Fibroblast of villous mesenchyme (primary cell): ENCODE data around the gene TEX28. TPM values are rescaled to one million over a fixed set of nuclear protein-coding genes. Genes with fewer than 3 reads are reported as not detected.
"Not testable (repeated sequence)": the region's sequence is repeated elsewhere in the genome, so short reads cannot be mapped to it uniquely, and the experiment has no call there.

Source experiments
- DNase-seq: peaks from one replicate; pipeline ENCODE4 v3.0.0-alpha.2; 2010; ENCODE audit warnings: low read depth
- H3K4me3 ChIP-seq: 2 replicates; pipeline ENCODE4 v1.5.1; 2011; ENCODE audit warnings: low read depth, mild to moderate bottlenecking, low read length
- total RNA-seq: library from RNA; depleted of rRNA; stranded (reverse); fragments of >200 nt; gene quantifications from 2 replicates; pipeline ENCODE4 v1.2.3, GENCODE V29; 2012

TEX28 gene
- total RNA-seq, 1 donor, result not detected

DNA sequence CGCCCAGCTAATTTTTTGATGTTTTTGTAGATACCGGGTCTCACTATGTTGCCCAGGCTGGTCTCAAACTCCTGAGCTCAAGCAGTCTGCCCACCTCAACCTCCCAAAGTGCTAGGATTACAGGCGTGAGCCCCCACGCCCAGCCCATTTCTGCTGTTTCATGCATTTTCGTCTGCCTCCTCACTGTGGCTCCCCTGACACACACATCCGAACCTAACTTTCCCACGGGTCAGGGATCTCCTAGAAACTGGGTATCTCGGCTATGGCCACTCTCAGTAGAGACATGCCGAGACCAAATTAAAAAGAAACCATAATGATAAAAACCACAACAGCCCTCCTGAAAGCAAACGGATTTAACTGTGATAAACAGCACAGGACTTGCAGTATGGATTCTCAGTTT, 46.8 kb downstream of the TEX28 start:
- H3K4me3 ChIP-seq, DNase-seq: not testable (repeated sequence)

- not testable (repeated sequence) for DNase-seq, H3K4me3 ChIP-seq
Measured at GRCh38 chrX:154247377-154248045, 47.4 kb downstream of the TEX28 start.

GRCh38 chrX:154239982-154240503, 54.9 kb downstream of the TEX28 start:
- not testable (repeated sequence) for DNase-seq, H3K4me3 ChIP-seq

- not testable (repeated sequence) for H3K4me3 ChIP-seq, DNase-seq
Measured at GRCh38 chrX:154238939-154239559, 55.9 kb downstream of the TEX28 start.

GRCh38 chrX:154233620-154234019, 61.3 kb downstream of the TEX28 start:
- DNase-seq, H3K4me3 ChIP-seq: not testable (repeated sequence)

GRCh38 chrX:154231443-154231842, 63.5 kb downstream of the TEX28 start:
- DNase-seq, result not testable (repeated sequence)

GRCh38 chrX:154226706-154227105, 68.2 kb downstream of the TEX28 start:
- H3K4me3 ChIP-seq, DNase-seq: not testable (repeated sequence)

More at GRCh38 chrX:154231443-154231842, 63.5 kb downstream of the TEX28 start:
- H3K4me3 ChIP-seq, result not testable (repeated sequence)

- not testable (repeated sequence) for H3K4me3 ChIP-seq, DNase-seq
Measured at GRCh38 chrX:154225292-154225691, 69.6 kb downstream of the TEX28 start.

Other genes with a start within 250 kb of the TEX28 start
- gene MECP2, start 197.4 kb downstream of the TEX28 start, total RNA-seq, result 25.1 and 28.5 TPM in 2 replicates
- gene OPN1LW, start 150.9 kb downstream of the TEX28 start, total RNA-seq, result not detected in 2 replicates
- gene OPN1MW, start 112.5 kb downstream of the TEX28 start, total RNA-seq, result not detected in 2 replicates
- gene OPN1MW2, start 75.4 kb downstream of the TEX28 start, total RNA-seq, result not detected in 2 replicates
- not detected in 2 replicates for gene OPN1MW3, start 37.5 kb downstream of the TEX28 start, total RNA-seq
- not detected in 2 replicates for gene TKTL1, start 671 bp upstream of the TEX28 start, total RNA-seq
- 3,767 and 4,290 TPM in 2 replicates for gene FLNA, start 79.5 kb upstream of the TEX28 start, total RNA-seq
- gene EMD, start 84.2 kb upstream of the TEX28 start, total RNA-seq, result 34.5 and 35.1 TPM in 2 replicates
- 1,310 and 1,322 TPM in 2 replicates for gene RPL10, start 103.3 kb upstream of the TEX28 start, total RNA-seq
- gene DNASE1L1, start 114.1 kb upstream of the TEX28 start, total RNA-seq, result 45.4 and 53.5 TPM in 2 replicates
- gene TAFAZZIN, start 116.4 kb upstream of the TEX28 start, total RNA-seq, result 15.5 and 17.4 TPM in 2 replicates
- gene ATP6AP1, start 133.6 kb upstream of the TEX28 start, total RNA-seq, result 72.5 and 91.8 TPM in 2 replicates
- 81.8 and 106 TPM in 2 replicates for gene GDI1, start 142.0 kb upstream of the TEX28 start, total RNA-seq
- 44.9 and 54.4 TPM in 2 replicates for gene FAM50A, start 149.0 kb upstream of the TEX28 start, total RNA-seq
- gene PLXNA3, start 163.2 kb upstream of the TEX28 start, total RNA-seq, result 16.8 and 26.8 TPM in 2 replicates
- 12.6 and 15.5 TPM in 2 replicates for gene LAGE3, start 184.2 kb upstream of the TEX28 start, total RNA-seq
- gene UBL4A, start 191.5 kb upstream of the TEX28 start, total RNA-seq, result 31.9 and 32.0 TPM in 2 replicates
- 27.7 and 31.5 TPM in 2 replicates for gene SLC10A3, start 195.5 kb upstream of the TEX28 start, total RNA-seq
- gene FAM3A, start 221.1 kb upstream of the TEX28 start, total RNA-seq, result 23.5 and 24.6 TPM in 2 replicates